DND-41 (cell line): ENCODE data around the gene CD96.

ENCODE experiments used
- ATAC-seq: fragments of 200-7000 bp; cut with Tn5 transposase; 3 replicates; pipeline ENCODE4 v1.9.1; 2021; ENCODE audit warnings: low read depth; ENCODE audit not compliant: insufficient read depth
- DNase-seq: peaks from one replicate; pipeline ENCODE4 v3.0.0-alpha.2; 2020
- H2AFZ ChIP-seq: 2 replicates; pipeline ENCODE4 v1.6.0; 2012; ENCODE audit warnings: low read depth, low read length
- H3K27ac ChIP-seq: 2 replicates; pipeline ENCODE4 v1.5.1; 2012; ENCODE audit warnings: low read length, inconsistent platforms
- H3K27me3 ChIP-seq: fragments of 200-600 bp; sonication (generic); 2 replicates; pipeline ENCODE4 v1.6.0; 2012; ENCODE audit warnings: low read length, mild to moderate bottlenecking, inconsistent platforms; ENCODE audit not compliant: insufficient read depth, poor library complexity
- H3K36me3 ChIP-seq: 2 replicates; pipeline ENCODE4 v1.5.1; 2012; ENCODE audit warnings: low read length, inconsistent platforms; ENCODE audit not compliant: insufficient read depth
- H3K4me1 ChIP-seq: 2 replicates; pipeline ENCODE4 v1.5.1; 2012; ENCODE audit warnings: mild to moderate bottlenecking, low read length; ENCODE audit not compliant: insufficient read depth
- H3K4me2 ChIP-seq: 2 replicates; pipeline ENCODE4 v1.6.0; 2012; ENCODE audit warnings: mild to moderate bottlenecking, moderate library complexity, low read length, inconsistent platforms; ENCODE audit not compliant: insufficient read depth
- H3K4me3 ChIP-seq, 2 experiments: fragments of 200-600 bp in 1 of 2; shearing (Covaris generic) in 1 of 2; 2 replicates each; pipeline ENCODE4 v1.5.1; 2012 to 2016; ENCODE audit warnings: inconsistent platforms in 2 of 2, low read length in 2 of 2, mild to moderate bottlenecking in 2 of 2, low read depth in 1 of 2, moderate library complexity in 1 of 2
- H3K79me2 ChIP-seq: 2 replicates; pipeline ENCODE4 v1.6.0; 2012; ENCODE audit warnings: low read length, inconsistent platforms; ENCODE audit not compliant: insufficient read depth
- H3K9ac ChIP-seq: 2 replicates; pipeline ENCODE4 v1.6.0; 2012; ENCODE audit warnings: low read depth, mild to moderate bottlenecking, inconsistent platforms, low read length, moderate library complexity
- H3K9me3 ChIP-seq: 2 replicates; pipeline ENCODE4 v1.5.1; 2012; ENCODE audit warnings: low read length, moderate library complexity, mild to moderate bottlenecking, inconsistent platforms; ENCODE audit not compliant: insufficient read depth, severe bottlenecking
- H4K20me1 ChIP-seq: 2 replicates; pipeline ENCODE4 v1.6.0; 2012; ENCODE audit warnings: low read length; ENCODE audit not compliant: insufficient read depth
- CTCF ChIP-seq: IDR thresholded peaks from 2 replicates; pipeline ENCODE4 v1.5.1; 2012; ENCODE audit warnings: borderline replicate concordance, low read length, moderate library complexity, mild to moderate bottlenecking; ENCODE audit not compliant: poor library complexity, severe bottlenecking; ENCODE audit errors: extremely low read depth
- EZH2 ChIP-seq: IDR thresholded peaks from 3 replicates; pipeline ENCODE4 v1.6.1; 2012; ENCODE audit warnings: borderline replicate concordance, low read depth, mild to moderate bottlenecking, moderate library complexity, low read length, inconsistent platforms; ENCODE audit not compliant: severe bottlenecking

Gene CD96

DNA sequence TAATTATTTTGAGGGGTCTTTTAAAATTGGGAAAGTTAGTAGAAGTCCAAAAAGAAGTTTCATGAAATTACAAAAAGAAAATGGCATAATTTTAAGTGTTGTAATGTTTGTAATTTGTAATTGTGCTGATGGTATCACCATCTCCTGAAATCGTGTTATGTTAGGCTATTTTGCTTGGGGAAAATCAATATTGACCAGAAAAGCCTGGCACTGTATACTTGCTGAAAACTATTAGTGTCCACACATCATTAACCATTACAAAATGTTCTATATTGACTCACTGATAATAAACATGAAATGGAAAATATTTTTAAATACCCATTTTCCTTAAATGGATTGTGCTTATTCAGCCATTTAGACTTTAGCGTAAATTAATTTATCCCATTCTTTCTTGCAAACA is 93.4 kb downstream of the CD96 start:
- Histone ChIP-seq H3K9ac (no peak overlapping the region), H3K27me3 (no peaks in the 10 kb centered on the region), H3K9me3 (peaks cover 6% of the 10 kb centered on the region), H3K27ac (no peak overlapping the region), H2AFZ (no peak overlapping the region), H3K4me2 (no peak overlapping the region), H3K79me2 (no peaks in the 10 kb centered on the region), H3K36me3 (peaks cover 51% of the 10 kb centered on the region), H3K4me1 (no peaks in the 10 kb centered on the region), H3K4me3 (no peak overlapping the region), H4K20me1 (no peaks in the 10 kb centered on the region)
- DNase-seq (no peak), ATAC-seq (no peak)
- TF ChIP-seq CTCF (no peak), EZH2 (no peak)

DNA sequence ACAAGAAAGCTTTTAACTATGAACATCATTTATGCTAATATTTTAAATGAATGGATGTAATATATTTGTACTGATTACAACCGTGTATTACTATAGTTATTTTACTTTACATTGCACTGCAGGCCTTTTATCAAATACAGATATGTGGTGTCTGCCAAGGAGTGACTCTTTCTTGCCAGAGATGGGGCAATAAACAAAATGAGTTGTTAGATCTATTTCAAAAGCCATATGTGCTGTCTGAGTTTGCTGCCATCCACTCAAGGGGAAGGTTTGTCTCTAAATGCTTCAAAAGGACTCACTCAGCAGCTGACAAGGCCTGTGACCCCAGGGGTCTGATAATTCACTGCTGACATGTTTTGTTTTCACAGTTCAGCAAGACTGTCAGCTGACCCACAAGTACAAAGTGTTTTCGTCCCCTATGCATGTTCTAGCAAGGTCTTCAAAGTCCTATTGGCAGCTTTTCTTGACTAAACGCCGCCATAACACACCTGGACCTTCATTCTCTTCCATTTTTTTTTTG is 94.4 kb downstream of the CD96 start:
- TF ChIP-seq EZH2 (no peak), CTCF (no peak)
- no peaks in the 10 kb centered on the region for H3K27me3 ChIP-seq
- H3K9me3 ChIP-seq, result peaks cover 6% of the 10 kb centered on the region
- no peak overlapping the region for H3K27ac ChIP-seq
- no peak overlapping the region for H3K4me2 ChIP-seq
- H4K20me1 ChIP-seq, result no peaks in the 10 kb centered on the region
- no peak overlapping the region for H2AFZ ChIP-seq
- H3K36me3 ChIP-seq, result peaks cover 51% of the 10 kb centered on the region
- H3K9ac ChIP-seq, result no peak overlapping the region
- ATAC-seq (no peak), DNase-seq (no peak)
- no peaks in the 10 kb centered on the region for H3K79me2 ChIP-seq
- H3K4me3 ChIP-seq, result no peak overlapping the region
- no peaks in the 10 kb centered on the region for H3K4me1 ChIP-seq

- peaks cover 48% of the 10 kb centered on the region for H3K36me3 ChIP-seq
- DNase-seq (no peak), ATAC-seq (no peak)
- H3K27me3 ChIP-seq, result no peaks in the 10 kb centered on the region
- no peaks in the 10 kb centered on the region for H3K4me1 ChIP-seq
- no peak overlapping the region for H3K4me2 ChIP-seq
- H3K9ac ChIP-seq, result no peak overlapping the region
- H3K79me2 ChIP-seq, result no peaks in the 10 kb centered on the region
- no peaks in the 10 kb centered on the region for H4K20me1 ChIP-seq
- no peak overlapping the region for H3K27ac ChIP-seq
- no peak for TF ChIP-seq CTCF
- no peak for TF ChIP-seq EZH2
- H3K4me3 ChIP-seq, result no peak overlapping the region
- H3K9me3 ChIP-seq, result peaks cover 10% of the 10 kb centered on the region
- no peak overlapping the region for H2AFZ ChIP-seq
Observed at GRCh38 chr3:111639316-111639715, 97.3 kb downstream of the CD96 start.
